ENCODE measurements around the gene MROH9.

GRCh38 chr1:171038284-171038683, 103.0 kb downstream of the MROH9 start:
- TF ChIP-seq POLR2A (IDR thresholded peaks at IDR 0.05), result no peak
- no peak for TF ChIP-seq EP300 (IDR thresholded peaks at IDR 0.05)

Data from gastroesophageal sphincter (tissue), 2 donors.